ENCODE data around the gene GRPEL1.
A peak's percentile ranks its signal among the peaks of the same experiment; 100 is the strongest.

The GRPEL1 gene

GRCh38 chr4:7049739-7050138 lies 18.1 kb downstream of the GRPEL1 start:
- no peak overlapping the region for H3K4me3 ChIP-seq (ENCODE audit: low read length)
- TF ChIP-seq ZNF274 (IDR thresholded peaks at IDR 0.05; ENCODE audit: low read depth, low read length): no peak

- H3K4me3 ChIP-seq (ENCODE audit: low read length): no peak overlapping the region
- no peak for TF ChIP-seq ZNF274 (IDR thresholded peaks at IDR 0.05; ENCODE audit: low read depth, low read length)
Measured at GRCh38 chr4:7049295-7049694, 18.6 kb downstream of the GRPEL1 start.

- no peak for TF ChIP-seq ZNF274 (IDR thresholded peaks at IDR 0.05; ENCODE audit: low read depth, low read length)
- H3K4me3 ChIP-seq (ENCODE audit: low read length): no peak overlapping the region
Measured at GRCh38 chr4:7048642-7049041, 19.2 kb downstream of the GRPEL1 start.

GRCh38 chr4:7046971-7047370 lies 20.9 kb downstream of the GRPEL1 start:
- no peak for TF ChIP-seq ZNF274 (IDR thresholded peaks at IDR 0.05; ENCODE audit: low read depth, low read length)

GRCh38 chr4:7045961-7046921 lies 21.6 kb downstream of the GRPEL1 start:
- no peak for TF ChIP-seq ZNF274 (IDR thresholded peaks at IDR 0.05; ENCODE audit: low read depth, low read length)
- no peak overlapping the region; the same call in 1 of the 2 replicates for H3K4me3 ChIP-seq (ENCODE audit: low read length)

More at GRCh38 chr4:7046971-7047370, 20.9 kb downstream of the GRPEL1 start:
- H3K4me3 ChIP-seq (ENCODE audit: low read length): no peak overlapping the region

- H3K4me3 ChIP-seq (ENCODE audit: low read length): peak overlapping the region; percentile 4; the same call in 1 of the 2 replicates
- no peak for TF ChIP-seq ZNF274 (IDR thresholded peaks at IDR 0.05; ENCODE audit: low read depth, low read length)
Measured at GRCh38 chr4:7045553-7045952, 22.3 kb downstream of the GRPEL1 start.

- no peak for TF ChIP-seq ZNF274 (IDR thresholded peaks at IDR 0.05; ENCODE audit: low read depth, low read length)
- peak overlapping the region; percentile 95 for H3K4me3 ChIP-seq (ENCODE audit: low read length)
Measured at GRCh38 chr4:7044137-7044930, 23.5 kb downstream of the GRPEL1 start.

- peak within 1 kb of the TSS; percentile 95 for H3K4me3 ChIP-seq (ENCODE audit: low read length)
- TF ChIP-seq ZNF274 (IDR thresholded peaks at IDR 0.05; ENCODE audit: low read depth, low read length): no peak
Measured at GRCh38 chr4:7043284-7044136, 24.4 kb downstream of the GRPEL1 start, which contains the start of gene TADA2B. TADA2B (plus strand) TSS chr4:7043372; CDS start chr4:7043580, 208 bp downstream.

- no peak for TF ChIP-seq ZNF274 (IDR thresholded peaks at IDR 0.05; ENCODE audit: low read depth, low read length)
- H3K4me3 ChIP-seq (ENCODE audit: low read length): peak overlapping the region; percentile 82; the same call in 1 of the 2 replicates
Measured at GRCh38 chr4:7042503-7043283, 25.2 kb downstream of the GRPEL1 start.

GRCh38 chr4:7041801-7042502 lies 25.9 kb downstream of the GRPEL1 start:
- no peak for TF ChIP-seq ZNF274 (IDR thresholded peaks at IDR 0.05; ENCODE audit: low read depth, low read length)
- H3K4me3 ChIP-seq (ENCODE audit: low read length): peak overlapping the region; percentile 82; the same call in 1 of the 2 replicates

- no peak overlapping the region for H3K4me3 ChIP-seq (ENCODE audit: low read length)
- no peak for TF ChIP-seq ZNF274 (IDR thresholded peaks at IDR 0.05; ENCODE audit: low read depth, low read length)
Measured at GRCh38 chr4:7041246-7041645, 26.6 kb downstream of the GRPEL1 start.

GRCh38 chr4:7040765-7041164 lies 27.1 kb downstream of the GRPEL1 start:
- no peak overlapping the region for H3K4me3 ChIP-seq (ENCODE audit: low read length)
- TF ChIP-seq ZNF274 (IDR thresholded peaks at IDR 0.05; ENCODE audit: low read depth, low read length): no peak

Measured in GM08714 (cell line).